Calu3 (cell line): ENCODE results near the gene SEPTIN10. TPM values are rescaled to one million over a fixed set of nuclear protein-coding genes. Genes with fewer than 3 reads are reported as not detected.

Experiments used
- BruUV-seq: library from RNA; stranded (reverse); fragments of 400-500 nt; replicated peaks from 2 replicates; lab custom pipeline; 2021; lab: Mats Ljungman, UMichigan
- CTCF ChIA-PET: fragments of 300-600 bp; sonication (Branson Sonifier 250); formaldehyde crosslinking; loops from one replicate; lab custom pipeline; 2022; ENCODE audit warnings: antibody characterized with exemption; lab: Charles Lee
- DNase-seq: peaks from one replicate; pipeline ENCODE4 v3.0.0; 2022
- H3K27ac Mint-ChIP-seq: one replicate; pipeline ENCODE4 v1.8.0; 2022; ENCODE audit warnings: mixed read lengths; ENCODE audit not compliant: unreplicated experiment
- H3K27me3 Mint-ChIP-seq: one replicate; pipeline ENCODE4 v1.8.0; 2022; ENCODE audit warnings: mixed read lengths; ENCODE audit not compliant: unreplicated experiment
- H3K36me3 Mint-ChIP-seq: one replicate; pipeline ENCODE4 v1.8.0; 2022; ENCODE audit warnings: mild to moderate bottlenecking, moderate library complexity, mixed read lengths; ENCODE audit not compliant: insufficient read depth, unreplicated experiment
- H3K4me1 Mint-ChIP-seq: one replicate; pipeline ENCODE4 v1.8.0; 2022; ENCODE audit warnings: mild to moderate bottlenecking, low read depth, mixed read lengths; ENCODE audit not compliant: unreplicated experiment
- H3K4me3 Mint-ChIP-seq: one replicate; pipeline ENCODE4 v1.8.0; 2022; ENCODE audit warnings: mild to moderate bottlenecking, low read depth, moderate library complexity, mixed read lengths; ENCODE audit not compliant: unreplicated experiment
- H3K9me3 Mint-ChIP-seq: one replicate; pipeline ENCODE4 v1.8.0; 2022; ENCODE audit warnings: low read depth, mixed read lengths; ENCODE audit not compliant: unreplicated experiment
- CTCF ChIP-seq: fragments of 200-600 bp; IDR thresholded peaks from one replicate; pipeline ENCODE4 v1.8.0; 2022; ENCODE audit warnings: antibody characterized with exemption; ENCODE audit not compliant: unreplicated experiment
- intact Hi-C: fragments of 100-400 bp; cut with micrococcal nuclease; formaldehyde crosslinking; loops from one replicate; pipeline ENCODE4 v1.10.0; 2022; ENCODE audit not compliant: unreplicated experiment
- total RNA-seq: library from RNA; stranded (reverse); gene quantifications from 2 replicates; pipeline ENCODE4 v1.2.3, GENCODE V29; 2022

SEPTIN10 gene
- total RNA-seq, 1 experiment from 2014 or later = 72.2 TPM

DNA sequence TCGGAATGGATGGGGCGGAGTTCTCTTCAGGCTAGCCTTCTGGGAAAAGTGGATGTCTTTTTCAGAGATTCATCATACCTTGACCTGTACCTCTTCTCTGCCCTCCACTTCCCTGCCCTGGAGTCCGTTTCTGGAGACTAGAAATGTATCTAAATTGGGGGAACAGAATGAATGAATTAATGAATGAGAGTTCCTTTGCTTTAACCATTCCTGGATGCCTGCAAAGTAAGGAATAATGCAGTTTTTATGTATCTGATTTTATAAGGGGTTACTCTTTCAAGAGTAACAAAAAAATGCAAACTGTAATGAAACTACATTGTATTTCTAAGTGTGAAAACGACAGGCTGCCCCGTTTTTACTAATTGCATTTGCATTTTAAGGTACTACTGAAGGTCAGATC, 2.4 kb upstream of the SEPTIN10 start:
- no peak for TF ChIP-seq CTCF
- no peak for DNase-seq
- intact Hi-C loops = loop anchor here (2.0 to 5.0 kb wide), 2 partner anchors 46 to 83 kb away; no protein-coding TSS in a partner anchor
- Mint-ChIP-seq H3K4me3 (peak overlapping the region; percentile 73), H3K27me3 (no peaks in the 10 kb centered on the region), H3K9me3 (no peaks in the 10 kb centered on the region), H3K27ac (peak overlapping the region; percentile 81), H3K4me1 (no peaks in the 10 kb centered on the region), H3K36me3 (peaks cover 47% of the 10 kb centered on the region)
- BruUV-seq = TSS peak; percentile 60
- CTCF ChIA-PET = interaction anchor here (0.6 to 1.3 kb wide), 3 partner anchors 10 to 654 kb away, joined by 3 to 5 read pairs (median 4); no protein-coding TSS in a partner anchor

DNA sequence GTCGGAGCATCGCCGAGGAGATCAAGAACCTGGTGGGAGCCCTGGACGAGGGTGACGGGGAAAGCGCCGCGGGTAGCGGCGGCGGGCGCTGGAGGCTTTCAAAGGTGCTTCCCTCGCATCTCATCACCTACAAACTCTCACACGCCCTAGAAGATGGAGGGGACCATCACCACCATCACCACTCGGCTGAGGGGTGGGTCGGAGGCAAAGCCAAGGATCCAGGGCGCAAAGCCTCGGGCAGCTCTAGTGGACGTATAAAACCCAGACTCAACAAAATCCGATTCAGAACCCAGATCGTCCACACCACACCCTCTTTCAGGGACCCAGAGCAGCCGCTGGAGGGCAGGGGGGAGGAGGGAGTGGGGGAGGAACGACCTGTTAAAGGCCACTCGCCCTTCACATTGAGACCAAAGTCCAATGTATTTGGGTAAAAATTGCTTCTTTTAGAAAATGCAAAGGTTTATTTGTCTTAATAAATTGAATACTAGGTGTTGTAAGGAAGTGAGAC, 1.9 kb upstream of the SEPTIN10 start:
- CTCF ChIA-PET = interaction anchor here (0.6 to 2.2 kb wide), 5 partner anchors 9 to 653 kb away, joined by 3 to 5 read pairs (median 4); no protein-coding TSS in a partner anchor
- intact Hi-C loops = loop anchor here (2.0 to 5.0 kb wide), 2 partner anchors 47 to 83 kb away; no protein-coding TSS in a partner anchor

DNA sequence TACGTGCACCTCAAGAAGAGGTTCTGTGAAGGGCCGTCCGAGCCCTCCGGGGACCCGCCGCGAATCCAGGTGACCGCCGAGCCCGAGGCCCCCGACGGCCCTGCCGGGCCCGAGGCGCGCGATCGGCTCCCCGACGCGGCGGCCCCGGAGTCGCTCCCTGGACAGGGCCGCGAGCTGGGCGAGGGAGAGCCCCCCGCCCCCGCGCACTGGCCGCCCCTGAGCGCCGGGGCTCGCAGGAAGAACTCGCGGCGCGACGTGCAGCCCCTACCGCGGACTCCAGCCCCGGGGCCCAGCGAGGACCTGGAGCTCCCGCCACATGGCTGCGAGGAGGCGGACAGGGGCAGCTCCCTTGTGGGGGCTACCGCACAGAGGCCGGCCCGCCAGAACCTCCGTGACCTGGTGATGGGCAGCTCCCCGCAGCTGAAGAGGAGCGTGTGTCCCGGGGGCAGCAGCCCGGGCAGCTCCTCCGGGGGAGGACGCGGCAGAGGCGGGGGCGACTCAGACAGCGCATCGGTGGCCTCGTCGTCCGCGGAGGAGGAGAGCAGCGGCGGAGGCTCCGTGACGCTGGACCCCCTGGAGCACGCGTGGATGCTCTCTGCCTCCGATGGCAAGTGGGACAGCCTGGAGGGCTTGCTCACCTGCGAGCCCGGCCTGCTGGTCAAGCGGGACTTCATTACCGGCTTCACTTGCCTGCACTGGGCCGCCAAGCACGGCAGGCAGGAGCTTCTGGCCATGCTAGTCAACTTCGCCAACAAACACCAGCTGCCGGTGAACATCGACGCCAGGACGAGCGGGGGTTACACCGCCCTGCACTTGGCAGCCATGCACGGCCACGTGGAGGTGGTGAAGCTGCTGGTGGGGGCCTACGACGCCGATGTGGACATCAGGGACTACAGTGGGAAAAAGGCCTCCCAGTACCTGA, 1.2 kb upstream of the SEPTIN10 start:
- peak overlapping the region; percentile 73 for H3K4me3 Mint-ChIP-seq
- intact Hi-C loops = loop anchor here (5.0 kb wide), 2 partner anchors 47 to 102 kb away; no protein-coding TSS in a partner anchor
- no TSS peak for BruUV-seq
- no peak for TF ChIP-seq CTCF
- H3K9me3 Mint-ChIP-seq = no peaks in the 10 kb centered on the region
- H3K27ac Mint-ChIP-seq = peak overlapping the region; percentile 81
- CTCF ChIA-PET = interaction anchor here (0.6 to 2.2 kb wide), 7 partner anchors 8 to 490 kb away, joined by 3 to 5 read pairs (median 3); no protein-coding TSS in a partner anchor
- peaks cover 47% of the 10 kb centered on the region for H3K36me3 Mint-ChIP-seq
- H3K27me3 Mint-ChIP-seq = no peaks in the 10 kb centered on the region
- H3K4me1 Mint-ChIP-seq = no peaks in the 10 kb centered on the region
- DNase-seq = peak; percentile 42

More for the DNA sequence above, 1.9 kb upstream of the SEPTIN10 start:
- no peaks in the 10 kb centered on the region for H3K4me1 Mint-ChIP-seq
- no TSS peak for BruUV-seq
- H3K27me3 Mint-ChIP-seq = no peaks in the 10 kb centered on the region
- peak; percentile 41 for DNase-seq
- peak; percentile 26 for TF ChIP-seq CTCF
- peak overlapping the region; percentile 81 for H3K27ac Mint-ChIP-seq
- peaks cover 47% of the 10 kb centered on the region for H3K36me3 Mint-ChIP-seq
- H3K4me3 Mint-ChIP-seq = peak overlapping the region; percentile 73
- H3K9me3 Mint-ChIP-seq = no peaks in the 10 kb centered on the region
